ENCODE measurements around the gene RAB3C.
"Not testable (repeated sequence)": the region's sequence is repeated elsewhere in the genome, so short reads cannot be mapped to it uniquely, and the experiment has no call there.

The RAB3C gene

GRCh38 chr5:58680503-58680902, 97.6 kb downstream of the RAB3C start:
- no peak for DNase-seq

- DNase-seq, result no peak
Observed at GRCh38 chr5:58681943-58682342, 99.1 kb downstream of the RAB3C start.

GRCh38 chr5:58683567-58683966, 100.7 kb downstream of the RAB3C start:
- DNase-seq, result no peak

GRCh38 chr5:58687079-58687478, 104.2 kb downstream of the RAB3C start:
- no peak for DNase-seq

- DNase-seq, result no peak
Observed at GRCh38 chr5:58687595-58687994, 104.7 kb downstream of the RAB3C start.

- not testable (repeated sequence) for DNase-seq
Observed at GRCh38 chr5:58699088-58699761, 116.3 kb downstream of the RAB3C start.

- no peak for DNase-seq
Observed at GRCh38 chr5:58699762-58700118, 116.9 kb downstream of the RAB3C start.

- DNase-seq, result no peak
Observed at GRCh38 chr5:58703925-58704555, 121.2 kb downstream of the RAB3C start.

- DNase-seq, result no peak
Observed at GRCh38 chr5:58706736-58707135, 123.9 kb downstream of the RAB3C start.

- DNase-seq, result no peak
Observed at GRCh38 chr5:58708456-58708855, 125.6 kb downstream of the RAB3C start.

- not testable (repeated sequence) for DNase-seq
Observed at GRCh38 chr5:58710425-58710824, 127.5 kb downstream of the RAB3C start.

GRCh38 chr5:58710871-58711270, 128.0 kb downstream of the RAB3C start:
- DNase-seq, result no peak

- no peak for DNase-seq
Observed at GRCh38 chr5:58711965-58712364, 129.1 kb downstream of the RAB3C start.

GRCh38 chr5:58714046-58714445, 131.2 kb downstream of the RAB3C start:
- DNase-seq, result no peak

- no peak for DNase-seq
Observed at GRCh38 chr5:58715997-58716656, 133.3 kb downstream of the RAB3C start.

GRCh38 chr5:58716713-58717112, 133.8 kb downstream of the RAB3C start:
- DNase-seq, result no peak

GRCh38 chr5:58717303-58718007, 134.6 kb downstream of the RAB3C start:
- no peak for DNase-seq

GRCh38 chr5:58718269-58718978, 135.5 kb downstream of the RAB3C start:
- DNase-seq, result no peak

GRCh38 chr5:58722160-58722559, 139.3 kb downstream of the RAB3C start:
- DNase-seq, result no peak

- no peak for DNase-seq
Observed at GRCh38 chr5:58724992-58725391, 142.1 kb downstream of the RAB3C start.

- DNase-seq, result no peak
Observed at GRCh38 chr5:58731641-58732040, 148.8 kb downstream of the RAB3C start.

GRCh38 chr5:58735637-58736036, 152.8 kb downstream of the RAB3C start:
- DNase-seq, result no peak

- DNase-seq, result no peak
Observed at GRCh38 chr5:58736214-58736613, 153.3 kb downstream of the RAB3C start.

All from CD4-positive, alpha-beta T cell treated with Interleukin-4 for 4 hours (primary cell).